GM21786 (cell line): ENCODE data around the gene CCDC137.
"Not testable (repeated sequence)": the region's sequence is repeated elsewhere in the genome, so short reads cannot be mapped to it uniquely, and the experiment has no call there.

Source experiments
- ATAC-seq: cut with Tn5 transposase; IDR thresholded peaks from one replicate; pipeline ENCODE4 v1.9.1; 2021; ENCODE audit not compliant: unreplicated experiment

The CCDC137 gene, protein sequence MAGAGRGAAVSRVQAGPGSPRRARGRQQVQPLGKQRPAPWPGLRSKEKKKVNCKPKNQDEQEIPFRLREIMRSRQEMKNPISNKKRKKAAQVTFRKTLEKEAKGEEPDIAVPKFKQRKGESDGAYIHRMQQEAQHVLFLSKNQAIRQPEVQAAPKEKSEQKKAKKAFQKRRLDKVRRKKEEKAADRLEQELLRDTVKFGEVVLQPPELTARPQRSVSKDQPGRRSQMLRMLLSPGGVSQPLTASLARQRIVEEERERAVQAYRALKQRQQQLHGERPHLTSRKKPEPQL

DNA sequence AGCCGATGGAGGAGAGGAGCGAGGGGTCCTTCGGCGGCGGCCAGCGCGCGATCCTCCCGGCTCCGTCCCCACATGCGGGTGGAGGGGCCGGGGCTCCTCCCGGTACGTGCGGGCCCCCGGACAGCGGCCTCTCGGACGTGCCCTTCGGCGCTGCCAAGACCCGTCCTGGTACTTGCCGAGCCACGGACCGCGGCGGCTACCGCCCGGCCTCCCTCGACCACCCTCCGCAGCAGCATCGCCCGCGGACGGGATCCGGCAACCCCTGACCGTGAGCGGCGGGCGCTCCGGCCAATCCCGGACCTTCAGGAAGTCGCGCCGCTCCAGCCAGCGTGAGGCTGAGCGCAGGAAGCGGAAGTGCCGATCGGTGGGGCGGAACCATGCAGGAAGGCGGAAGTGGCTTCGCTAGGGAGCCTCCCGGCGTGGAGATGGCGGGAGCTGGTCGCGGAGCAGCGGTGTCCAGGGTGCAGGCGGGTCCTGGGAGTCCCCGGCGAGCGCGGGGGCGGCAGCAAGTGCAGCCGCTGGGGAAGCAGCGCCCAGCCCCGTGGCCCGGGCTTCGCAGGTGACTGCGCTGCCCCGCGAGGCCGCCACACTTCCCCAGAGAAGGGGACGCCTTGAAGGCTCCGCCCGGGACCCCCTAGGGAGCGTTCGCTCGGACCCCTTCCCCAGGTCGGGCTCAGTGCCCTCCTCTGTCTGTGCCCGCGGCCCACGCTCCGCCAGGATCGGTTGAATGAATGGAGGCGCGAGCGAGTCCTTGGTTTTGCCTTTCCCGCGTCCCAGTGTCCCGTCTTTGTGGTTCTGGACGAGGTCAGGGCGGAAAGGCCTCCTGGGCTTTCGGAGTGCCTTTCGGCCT is at the start of gene CCDC137, which contains the start of gene OXLD1:
CCDC137 (plus strand) TSS at position 396 of the 850 bp plus-strand sequence; CDS start at position 426, 30 bp downstream.
OXLD1 (minus strand) TSS at position 264 of the 850 bp plus-strand sequence; CDS start at position 236, 28 bp downstream.
- ATAC-seq: peak; percentile 87

- ATAC-seq: no peak
These were observed 49.7 kb upstream of the CCDC137 start for GRCh38 chr17:81616877-81617276.

- not testable (repeated sequence) for ATAC-seq
These were observed 48.2 kb upstream of the CCDC137 start for GRCh38 chr17:81618307-81618706.

DNA sequence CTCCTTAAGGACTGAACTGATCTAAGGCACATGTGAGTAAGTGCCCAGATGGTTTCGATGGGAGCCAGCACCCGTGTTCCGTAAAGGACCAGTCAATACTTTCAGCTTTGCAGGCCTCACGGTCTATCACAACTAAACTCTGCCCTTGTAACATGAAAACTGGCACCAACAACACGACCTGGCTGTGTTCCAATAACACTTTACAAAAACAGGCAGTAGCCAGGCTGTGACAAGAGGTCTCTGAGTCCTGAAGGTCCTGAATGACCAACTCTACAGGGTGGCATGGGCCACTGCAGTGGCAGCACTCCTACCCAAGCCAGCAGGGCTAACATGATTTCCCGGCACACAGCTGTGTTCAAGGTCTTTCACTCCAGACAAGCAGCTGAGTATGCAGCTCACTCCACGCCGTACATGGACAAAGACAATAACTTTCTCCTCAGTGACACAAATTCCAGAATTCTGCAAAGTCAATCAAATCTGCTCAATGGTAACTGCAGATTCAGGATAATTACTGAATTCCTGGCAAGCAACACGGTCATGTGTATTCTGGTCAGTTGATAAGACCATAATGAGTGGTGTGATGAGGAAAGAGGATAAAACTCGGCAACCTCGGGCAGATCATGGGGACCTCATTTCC is 44.9 kb upstream of the CCDC137 start:
- ATAC-seq: no peak

DNA sequence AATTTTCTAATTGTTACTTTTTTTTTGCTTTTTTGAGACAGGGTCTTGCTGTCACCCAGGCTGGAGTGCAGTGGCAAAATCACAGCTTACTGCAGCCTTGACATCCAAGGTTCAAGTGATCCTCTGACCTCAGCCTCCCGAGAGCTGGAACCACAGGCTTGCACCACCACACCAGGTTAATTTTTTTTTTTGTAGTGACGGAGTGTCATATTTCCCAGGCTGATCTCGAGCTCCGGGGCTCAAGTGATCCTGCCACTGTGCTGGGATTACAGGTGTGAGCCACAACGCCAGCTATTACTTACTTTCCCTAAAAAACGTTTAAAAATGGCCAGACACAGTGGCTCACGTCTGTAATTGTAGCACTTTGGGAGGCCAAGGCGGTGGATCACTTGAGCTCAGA is 36.3 kb upstream of the CCDC137 start:
- ATAC-seq: no peak

DNA sequence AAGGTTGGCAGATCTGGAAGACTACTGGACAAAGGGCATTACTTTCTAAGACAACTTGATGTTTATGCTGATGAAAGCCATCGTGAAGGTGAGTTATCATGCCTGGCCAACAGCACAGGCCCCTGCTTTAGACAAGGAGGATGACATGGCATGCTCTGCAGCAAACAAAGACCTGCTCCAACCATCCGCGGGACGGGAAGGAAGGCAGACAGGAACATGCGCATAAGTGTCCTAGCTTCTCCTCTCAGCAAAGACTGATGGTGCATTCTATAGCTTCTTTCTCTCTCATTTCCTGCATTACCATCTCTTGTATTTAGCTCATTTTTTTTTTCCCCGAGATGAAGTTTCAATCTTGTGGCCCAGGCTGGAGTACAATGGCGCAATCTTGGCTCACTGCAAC is 35.1 kb upstream of the CCDC137 start:
- no peak for ATAC-seq

- no peak for ATAC-seq
These were observed 31.1 kb upstream of the CCDC137 start for GRCh38 chr17:81635431-81635830.

DNA sequence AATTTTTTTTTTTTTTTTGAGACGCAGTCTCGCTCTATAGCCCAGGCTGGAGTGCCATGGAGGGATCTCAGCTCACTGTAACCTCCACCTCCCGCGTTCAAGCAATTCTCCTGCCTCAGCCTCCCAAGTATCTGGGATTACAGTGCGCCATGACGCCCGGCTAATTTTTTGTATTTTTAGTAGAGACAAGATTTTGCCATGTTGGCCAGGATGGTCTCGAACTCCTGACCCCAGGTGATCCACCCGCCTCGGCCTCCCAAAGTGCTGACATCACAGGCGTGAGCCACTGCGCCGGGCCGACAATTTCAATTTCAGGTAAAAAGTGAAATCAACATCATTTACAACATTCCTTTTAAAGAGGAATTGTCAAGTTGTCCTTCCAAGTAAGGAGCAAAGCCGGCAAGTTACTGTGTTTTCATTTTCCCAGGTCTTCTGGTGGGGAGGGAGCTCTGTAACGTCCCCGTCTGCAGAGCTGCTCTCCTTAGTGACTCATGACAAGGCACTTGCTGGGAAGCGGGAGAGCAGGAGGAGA is 30.5 kb upstream of the CCDC137 start:
- ATAC-seq: peak; percentile 4

- peak; percentile 75 for ATAC-seq
These were observed 29.8 kb upstream of the CCDC137 start, which contains the start of the genes NPLOC4 and TSPAN10 for GRCh38 chr17:81636505-81637288. TSS of gene NPLOC4 (minus strand) at chr17:81637112. CDS start at chr17:81636930, 182 bp downstream. TSS of gene TSPAN10 (plus strand) at chr17:81637196. CDS start at chr17:81642413, 5,217 bp downstream.

DNA sequence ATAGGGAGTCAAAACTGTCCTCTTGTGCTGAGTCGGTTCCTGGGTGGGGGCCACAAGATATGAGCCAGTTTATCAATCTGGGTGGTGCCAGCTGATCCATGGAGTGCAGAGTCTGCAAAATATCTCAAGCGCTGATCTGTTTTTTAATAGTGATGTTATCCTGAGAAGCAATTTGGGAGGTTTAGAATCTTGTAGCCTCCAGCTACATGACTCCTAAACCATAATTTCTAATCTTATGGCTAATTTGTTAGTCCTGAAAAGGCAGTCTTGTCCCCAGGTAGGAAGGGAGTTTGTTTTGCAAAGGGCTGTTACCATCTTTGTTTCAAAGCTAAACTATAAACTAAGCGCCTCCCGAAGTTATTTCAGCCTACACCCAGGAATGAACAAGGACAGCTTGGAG is 27.9 kb upstream of the CCDC137 start:
- no peak for ATAC-seq

GRCh38 chr17:81640011-81640410 is 26.5 kb upstream of the CCDC137 start:
- no peak for ATAC-seq

- no peak for ATAC-seq
These were observed 24.6 kb upstream of the CCDC137 start for GRCh38 chr17:81641825-81642489.

DNA sequence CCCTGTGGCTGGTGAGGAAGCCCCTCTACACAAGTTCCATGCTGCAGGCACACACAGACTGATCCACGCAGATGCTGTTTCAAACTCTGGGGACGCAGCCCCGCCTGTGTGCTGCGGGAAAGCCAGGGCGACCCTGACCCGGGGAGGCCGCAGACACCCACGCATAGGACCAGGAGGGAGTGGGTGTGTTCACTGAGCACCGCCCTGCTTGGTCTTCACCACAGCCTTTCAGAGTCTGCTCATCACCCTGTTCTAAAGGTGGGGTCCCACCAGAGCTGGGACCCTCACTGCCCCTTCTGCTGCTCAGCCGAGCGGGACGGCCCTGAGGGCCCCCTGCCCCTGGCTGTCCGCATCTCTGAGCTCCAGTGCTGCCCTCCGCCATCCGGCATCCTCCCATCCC is 22.0 kb upstream of the CCDC137 start:
- ATAC-seq: no peak

DNA sequence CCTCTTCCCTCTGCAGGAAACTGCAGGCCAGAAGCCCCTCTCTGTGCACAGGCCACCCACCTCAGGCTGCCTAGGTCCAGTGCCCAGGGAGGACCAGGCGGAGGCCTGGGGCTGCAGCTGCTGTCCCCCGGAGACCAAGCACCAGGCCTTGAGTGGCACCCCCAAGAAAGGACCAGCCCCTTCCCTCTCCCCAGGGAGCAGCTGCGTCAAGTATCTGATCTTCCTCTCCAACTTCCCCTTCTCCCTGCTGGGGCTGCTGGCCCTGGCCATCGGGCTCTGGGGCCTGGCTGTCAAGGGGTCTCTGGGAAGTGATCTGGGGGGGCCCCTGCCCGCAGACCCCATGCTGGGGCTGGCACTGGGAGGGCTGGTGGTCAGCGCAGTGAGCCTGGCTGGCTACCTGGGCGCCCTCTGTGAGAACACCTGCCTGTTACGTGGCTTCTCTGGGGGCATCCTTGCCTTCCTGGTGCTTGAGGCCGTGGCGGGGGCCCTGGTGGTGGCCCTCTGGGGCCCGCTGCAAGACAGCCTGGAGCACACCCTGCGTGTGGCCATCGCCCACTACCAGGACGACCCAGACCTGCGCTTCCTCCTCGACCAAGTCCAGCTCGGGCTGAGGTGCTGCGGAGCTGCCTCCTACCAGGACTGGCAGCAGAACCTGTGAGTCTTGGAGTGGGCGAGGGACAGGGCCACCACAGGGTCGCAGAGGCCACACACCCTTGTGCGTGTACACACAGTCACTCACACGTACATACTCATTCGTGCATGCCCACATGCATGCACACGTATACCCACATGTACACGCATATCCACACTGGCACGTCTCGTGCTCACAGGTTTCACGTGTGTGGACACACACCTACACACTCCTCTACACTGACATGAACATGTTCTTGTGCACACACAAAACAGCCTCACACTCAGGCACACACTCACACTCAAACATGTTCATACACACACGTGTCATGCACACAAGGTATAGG is 21.3 kb upstream of the CCDC137 start:
- ATAC-seq: no peak

GRCh38 chr17:81646869-81647600 is 19.5 kb upstream of the CCDC137 start:
- ATAC-seq: no peak

GRCh38 chr17:81647640-81648012 is 18.9 kb upstream of the CCDC137 start:
- no peak for ATAC-seq

- no peak for ATAC-seq
These were observed 18.4 kb upstream of the CCDC137 start for GRCh38 chr17:81648013-81648706.
